ENCODE data around the gene MOB3B. TPM values are rescaled to one million over a fixed set of nuclear protein-coding genes. Genes with fewer than 3 reads are reported as not detected.

MOB3B gene
- total and polyA plus RNA-seq, 10 of the 15 experiments (the other 5 are each of a cell fraction or from before 2014, with no cell fraction given): 0.44 to 2.7 (median 0.91) TPM

GRCh38 chr9:27367175-27367798, 162.3 kb downstream of the MOB3B start:
- Histone ChIP-seq H3K9me3 (replicated peaks; ENCODE audit: control insufficient read depth, insufficient read depth, low read length) (peaks cover 2% of the 10 kb centered on the region; the same call in 1 of the 3 replicates), H3K27me3 (replicated peaks in 1 of 2; ENCODE audit: control insufficient read depth in 2 of 2, insufficient read depth in 2 of 2, low read length in 1 of 2) (no peaks in the 10 kb centered on the region), H3K9ac (ENCODE audit: control insufficient read depth, insufficient read depth, low read length) (peak overlapping the region; percentile 20; the same call in 1 of the 2 replicates), H3K36me3 (ENCODE audit: control insufficient read depth in 2 of 2, insufficient read depth in 2 of 2, low read length in 1 of 2) (no peaks in the 10 kb centered on the region), H3K79me2 (ENCODE audit: control insufficient read depth, insufficient read depth, low read length) (no peaks in the 10 kb centered on the region), H3K27ac (ENCODE audit: control insufficient read depth, insufficient read depth) (peak overlapping the region; percentile 71), H4K20me1 (ENCODE audit: control insufficient read depth, insufficient read depth) (no peaks in the 10 kb centered on the region), H2AFZ (ENCODE audit: control insufficient read depth, low read depth, low read length) (no peak overlapping the region), H3K4me2 (ENCODE audit: control insufficient read depth, insufficient read depth) (peak overlapping the region; percentile 77), H3K4me1 (ENCODE audit: control insufficient read depth, insufficient read depth, low read length) (peaks cover 40% of the 10 kb centered on the region), H3K4me3 (peak overlapping the region; percentile 51; the same call in 1 of the 2 replicates)
- DNase-seq (ENCODE audit: low read depth, low spot score) (peak; percentile 64), ATAC-seq (peak; percentile 82), FAIRE-seq (peak; percentile 87)
- ChIA-PET CTCF (interaction anchor here (0.6 to 3.3 kb wide), 11 partner anchors 8 to 643 kb away, joined by 3 to 23 read pairs (median 6); partner anchors contain the start of gene MOB3B), POLR2A (interaction anchor here (0.8 to 3.7 kb wide), 7 partner anchors 9 to 166 kb away, joined by 3 to 25 read pairs (median 3); no protein-coding TSS in a partner anchor), RAD21 (ENCODE audit: unreplicated experiment) (interaction anchor here (0.7 to 4.5 kb wide), 15 partner anchors 10 to 179 kb away, joined by 3 to 35 read pairs (median 3); partner anchors contain the start of gene MOB3B), SMC1A (ENCODE audit: uncharacterized antibody, unreplicated experiment) (interaction anchor here (0.7 to 6.9 kb wide), 22 partner anchors 10 to 440 kb away, joined by 3 to 64 read pairs (median 4); partner anchors contain the start of genes IFNK and MOB3B)
- intact Hi-C loops (cut with micrococcal nuclease; ENCODE audit: unreplicated experiment) (loop anchor here (1.0 to 5.0 kb wide), 3 partner anchors 10 to 80 kb away; no protein-coding TSS in a partner anchor), in situ Hi-C loops (cut with MboI) (no loop called here)
- WGBS (ENCODE audit: insufficient coverage, insufficient replicate concordance, low lambda C conversion rate, missing lambda C conversion rate): 28% methylated on average over 6 of the region's 6 CpGs
- no TSS peak for BruUV-seq (replicated peaks)
- TF ChIP-seq POU2F2 (IDR thresholded peaks at IDR 0.05; ENCODE audit: borderline replicate concordance, low read depth, low read length) (peak; percentile 92; the same call in 2 of the 3 replicates), SMAD1 (IDR thresholded peaks at IDR 0.05; ENCODE audit: low read depth, partially characterized antibody) (no peak), ZNF24 (IDR thresholded peaks at IDR 0.05) (0 out of 2 replicates have a peak, but pooled peaks have one; percentile 20), RUNX3 (IDR thresholded peaks at IDR 0.05; ENCODE audit: low read length) (peak; percentile 55), EED (IDR thresholded peaks at IDR 0.05; ENCODE audit: low read depth) (peak; percentile 77), PKNOX1 (IDR thresholded peaks at IDR 0.05) (peak; percentile 60), ZNF217 (IDR thresholded peaks at IDR 0.05) (peak; percentile 49; the same call in 1 of the 2 replicates), JUND (IDR thresholded peaks at IDR 0.05; ENCODE audit: low read depth, low read length) (no peak), LARP7 (IDR thresholded peaks at IDR 0.05) (no peak), PBX3 (IDR thresholded peaks at IDR 0.05; ENCODE audit: insufficient replicate concordance, low read depth, low read length) (peak; percentile 34), YY1 (IDR thresholded peaks at IDR 0.05; ENCODE audit: low read depth, low read length) (no peak), MTA2 (IDR thresholded peaks at IDR 0.05; ENCODE audit: low read depth) (peak; percentile 73), CUX1 (IDR thresholded peaks at IDR 0.05; ENCODE audit: insufficient replicate concordance, low read depth, low read length) (peak; percentile 21), JUNB (IDR thresholded peaks at IDR 0.05) (0 out of 2 replicates have a peak, but pooled peaks have one; percentile 13), GATAD2B (conservative IDR thresholded peaks at IDR 0.05; ENCODE audit: low read depth) (peak; percentile 36; the same call in 1 of the 2 replicates), MYC (IDR thresholded peaks at IDR 0.05; ENCODE audit: insufficient read depth, insufficient read length, insufficient replicate concordance, low read length, severe bottlenecking) (no peak)

Data from GM12878 (cell line).